Osteoblast (primary cell): ENCODE data around the gene VPS26C. TPM values are rescaled to one million over a fixed set of nuclear protein-coding genes. Genes with fewer than 3 reads are reported as not detected.

ENCODE experiments used
- DNase-seq: peaks from one replicate; pipeline ENCODE4 v3.0.0; 2011; ENCODE audit warnings: low spot score, mixed read lengths; ENCODE audit not compliant: insufficient read length; ENCODE audit errors: missing footprints
- H2AFZ ChIP-seq: 2 replicates; pipeline ENCODE4 v1.6.0; 2011; ENCODE audit warnings: mild to moderate bottlenecking, low read length
- H3K27ac ChIP-seq: 2 replicates; pipeline ENCODE4 v1.5.1; 2011; ENCODE audit warnings: mild to moderate bottlenecking, low read depth, low read length, moderate library complexity
- H3K27me3 ChIP-seq: 2 replicates; pipeline ENCODE4 v1.6.0; 2012; ENCODE audit warnings: mild to moderate bottlenecking, control low read depth, inconsistent platforms, low read length, moderate library complexity; ENCODE audit not compliant: insufficient read depth
- H3K36me3 ChIP-seq: 2 replicates; pipeline ENCODE4 v1.5.1; 2011; ENCODE audit warnings: mild to moderate bottlenecking, low read length, control low read depth, moderate library complexity; ENCODE audit not compliant: insufficient read depth
- H3K4me1 ChIP-seq: 2 replicates; pipeline ENCODE4 v1.5.1; 2011; ENCODE audit warnings: mild to moderate bottlenecking, low read length, control low read depth, moderate library complexity; ENCODE audit not compliant: insufficient read depth
- H3K4me2 ChIP-seq: 2 replicates; pipeline ENCODE4 v1.6.0; 2011; ENCODE audit warnings: mild to moderate bottlenecking, low read length; ENCODE audit not compliant: insufficient read depth
- H3K4me3 ChIP-seq: fragments of 200-600 bp; sonication (generic); 3 replicates; pipeline ENCODE4 v1.5.1; 2012; ENCODE audit warnings: mild to moderate bottlenecking, low read length, inconsistent platforms; ENCODE audit not compliant: insufficient read depth
- H3K79me2 ChIP-seq: 2 replicates; pipeline ENCODE4 v1.6.0; 2012; ENCODE audit warnings: mild to moderate bottlenecking, low read length, control low read depth, inconsistent platforms; ENCODE audit not compliant: insufficient read depth
- H3K9me3 ChIP-seq: 2 replicates; pipeline ENCODE4 v1.5.1; 2011; ENCODE audit warnings: low read depth, low read length, control low read depth
- H4K20me1 ChIP-seq: 2 replicates; pipeline ENCODE4 v1.6.0; 2012; ENCODE audit warnings: mild to moderate bottlenecking, low read length, control low read depth; ENCODE audit not compliant: insufficient read depth
- total RNA-seq: library from RNA; depleted of rRNA; stranded (reverse); fragments of >200 nt; gene quantifications from 2 replicates; pipeline ENCODE4 v1.2.3, GENCODE V29; 2012
- TF ChIP-seq, protein P1 (sequence below): IDR thresholded peaks from 2 replicates; pipeline ENCODE4 v1.5.1; 2011; ENCODE audit warnings: mild to moderate bottlenecking, low read depth, low read length, moderate library complexity; ENCODE audit errors: extremely low read depth

VPS26C gene
- total RNA-seq, 1 donor: 91.9 TPM

DNA sequence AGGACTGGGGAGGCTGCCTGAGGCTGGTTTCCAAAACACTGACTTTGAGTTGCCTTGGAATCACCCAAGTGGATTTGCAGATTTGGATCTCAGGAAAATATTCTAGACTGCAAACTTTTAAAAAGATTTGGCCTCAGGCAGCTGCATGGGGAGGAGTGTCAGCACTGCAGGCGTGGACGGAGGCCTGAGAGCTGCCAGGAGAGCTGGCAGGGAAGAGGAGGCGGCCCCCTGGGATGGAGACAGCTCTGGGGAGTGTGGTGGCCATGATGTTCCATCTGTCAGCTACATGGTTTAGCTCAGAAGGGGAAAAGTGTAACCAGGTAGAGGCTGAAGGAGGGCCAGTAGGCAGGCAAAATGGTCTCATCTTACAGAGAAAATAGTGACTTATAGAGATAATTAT lies 72.1 kb downstream of the VPS26C start:
- Histone ChIP-seq H2AFZ (no peak overlapping the region), H3K36me3 (peaks cover 86% of the 10 kb centered on the region)
- TF ChIP-seq, protein P1, sequence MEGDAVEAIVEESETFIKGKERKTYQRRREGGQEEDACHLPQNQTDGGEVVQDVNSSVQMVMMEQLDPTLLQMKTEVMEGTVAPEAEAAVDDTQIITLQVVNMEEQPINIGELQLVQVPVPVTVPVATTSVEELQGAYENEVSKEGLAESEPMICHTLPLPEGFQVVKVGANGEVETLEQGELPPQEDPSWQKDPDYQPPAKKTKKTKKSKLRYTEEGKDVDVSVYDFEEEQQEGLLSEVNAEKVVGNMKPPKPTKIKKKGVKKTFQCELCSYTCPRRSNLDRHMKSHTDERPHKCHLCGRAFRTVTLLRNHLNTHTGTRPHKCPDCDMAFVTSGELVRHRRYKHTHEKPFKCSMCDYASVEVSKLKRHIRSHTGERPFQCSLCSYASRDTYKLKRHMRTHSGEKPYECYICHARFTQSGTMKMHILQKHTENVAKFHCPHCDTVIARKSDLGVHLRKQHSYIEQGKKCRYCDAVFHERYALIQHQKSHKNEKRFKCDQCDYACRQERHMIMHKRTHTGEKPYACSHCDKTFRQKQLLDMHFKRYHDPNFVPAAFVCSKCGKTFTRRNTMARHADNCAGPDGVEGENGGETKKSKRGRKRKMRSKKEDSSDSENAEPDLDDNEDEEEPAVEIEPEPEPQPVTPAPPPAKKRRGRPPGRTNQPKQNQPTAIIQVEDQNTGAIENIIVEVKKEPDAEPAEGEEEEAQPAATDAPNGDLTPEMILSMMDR: no peak

DNA sequence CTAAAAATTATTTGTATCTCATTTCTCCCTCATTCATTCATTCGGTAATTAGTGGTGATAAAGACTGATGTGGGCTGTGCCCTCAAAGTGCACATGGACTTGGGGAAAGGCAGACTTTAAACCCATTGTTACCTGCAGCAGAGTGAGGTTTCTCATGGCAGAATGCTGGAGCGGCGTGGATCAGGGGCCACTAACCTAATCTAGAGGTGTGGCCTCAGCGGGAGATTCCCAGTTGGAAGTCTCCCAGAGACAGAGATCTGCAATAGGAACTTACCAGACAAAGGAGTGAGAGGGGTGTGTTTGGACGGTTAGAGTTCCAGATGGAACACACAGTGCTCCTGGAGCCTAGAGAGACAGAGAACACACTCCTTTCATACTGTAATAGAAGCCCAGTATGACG lies 73.5 kb downstream of the VPS26C start:
- no peaks in the 10 kb centered on the region for H3K9me3 ChIP-seq
- no peak for DNase-seq
- H3K79me2 ChIP-seq: peaks cover 2% of the 10 kb centered on the region
- TF ChIP-seq, protein P1: no peak
- H3K27me3 ChIP-seq: no peaks in the 10 kb centered on the region
- no peak overlapping the region for H3K27ac ChIP-seq
- H4K20me1 ChIP-seq: peaks cover 19% of the 10 kb centered on the region
- no peak overlapping the region for H3K4me2 ChIP-seq
- H3K4me3 ChIP-seq: no peak overlapping the region
- peaks cover 82% of the 10 kb centered on the region for H3K36me3 ChIP-seq
- H2AFZ ChIP-seq: no peak overlapping the region
- H3K4me1 ChIP-seq: peaks cover 10% of the 10 kb centered on the region

More for the DNA sequence above, 72.1 kb downstream of the VPS26C start:
- H3K4me1 ChIP-seq: peaks cover 20% of the 10 kb centered on the region
- no peaks in the 10 kb centered on the region for H3K27me3 ChIP-seq
- DNase-seq: no peak
- H3K4me2 ChIP-seq: no peak overlapping the region
- H3K9me3 ChIP-seq: no peaks in the 10 kb centered on the region
- H3K27ac ChIP-seq: no peak overlapping the region
- H4K20me1 ChIP-seq: peaks cover 25% of the 10 kb centered on the region
- no peak overlapping the region for H3K4me3 ChIP-seq
- peaks cover 2% of the 10 kb centered on the region for H3K79me2 ChIP-seq

DNA sequence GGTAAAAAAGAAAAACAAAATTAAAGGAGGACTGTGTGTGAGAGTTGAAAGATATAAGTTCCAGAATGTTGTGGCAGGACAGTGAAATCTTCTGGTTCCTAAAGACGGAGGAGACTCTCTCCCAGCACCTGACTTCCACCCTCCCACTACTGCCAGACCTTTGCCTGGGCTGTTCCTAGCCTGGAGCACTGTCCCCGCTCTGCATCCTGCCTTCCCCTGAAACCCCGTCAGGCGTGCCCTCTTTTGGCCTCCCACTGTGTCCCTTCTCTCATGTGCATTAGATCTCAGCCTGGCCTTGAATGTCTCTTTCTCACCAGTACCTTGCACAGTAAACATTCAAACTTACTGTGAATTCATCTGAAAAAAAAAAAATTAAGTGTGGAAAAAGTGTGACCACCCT lies 74.1 kb downstream of the VPS26C start:
- no peak for DNase-seq
- TF ChIP-seq, protein P1: no peak
- Histone ChIP-seq H3K27ac (peak overlapping the region; percentile 23), H3K79me2 (peaks cover 2% of the 10 kb centered on the region), H4K20me1 (peaks cover 19% of the 10 kb centered on the region), H3K9me3 (no peaks in the 10 kb centered on the region), H2AFZ (no peak overlapping the region), H3K27me3 (no peaks in the 10 kb centered on the region), H3K4me2 (no peak overlapping the region), H3K4me3 (no peak overlapping the region), H3K36me3 (peaks cover 81% of the 10 kb centered on the region), H3K4me1 (peaks cover 8% of the 10 kb centered on the region)

DNA sequence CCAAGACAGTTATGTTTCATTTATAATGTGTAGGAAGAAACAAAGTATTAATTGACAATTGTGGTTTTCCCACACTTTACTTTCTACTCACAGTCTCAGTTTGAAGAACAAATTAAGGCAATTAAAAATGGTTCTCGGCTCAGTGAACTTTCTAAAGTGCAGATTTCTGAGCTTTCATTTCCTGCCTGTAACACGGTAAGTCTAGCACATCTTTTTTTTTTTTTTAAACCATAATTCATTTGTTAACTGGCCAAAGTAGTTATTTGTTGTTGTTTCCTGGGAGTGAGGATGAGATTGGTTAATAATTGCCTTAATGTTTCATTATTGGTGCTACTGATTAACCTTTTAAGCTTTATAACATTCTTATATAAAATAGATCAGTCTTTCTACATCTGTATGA lies 75.1 kb downstream of the VPS26C start:
- Histone ChIP-seq H3K4me2 (no peak overlapping the region), H3K9me3 (no peaks in the 10 kb centered on the region), H4K20me1 (peaks cover 21% of the 10 kb centered on the region), H3K27ac (no peak overlapping the region), H3K27me3 (no peaks in the 10 kb centered on the region), H3K79me2 (peaks cover 2% of the 10 kb centered on the region), H3K36me3 (peaks cover 82% of the 10 kb centered on the region), H3K4me3 (no peak overlapping the region), H3K4me1 (peaks cover 8% of the 10 kb centered on the region), H2AFZ (no peak overlapping the region)
- no peak for DNase-seq
- TF ChIP-seq, protein P1: no peak
